Esophagus squamous epithelium (tissue), 4 donors: ENCODE measurements around the gene IL13.

ENCODE experiments used
- CTCF ChIP-seq, 6 experiments: fragments of 450-650 bp in 4 of 6; fragments of 200-600 bp in 2 of 6; sonication (generic) in 2 of 6; IDR thresholded peaks; one replicate each; pipeline ENCODE4 v1.5.1; 2016 to 2019; ENCODE audit warnings: antibody characterized with exemption in 6 of 6, mild to moderate bottlenecking in 4 of 6, moderate library complexity in 4 of 6
- POLR2A ChIP-seq, 4 donors: fragments of 450-650 bp; IDR thresholded peaks; one replicate each; pipeline ENCODE4 v1.6.1; 2017; ENCODE audit warnings: antibody characterized with exemption in 4 of 4, mild to moderate bottlenecking in 4 of 4, moderate library complexity in 3 of 4

GRCh38 chr5:132656774-132657355, 1.1 kb upstream of the IL13 start:
- TF ChIP-seq CTCF (IDR thresholded peaks at IDR 0.05) (no peak), POLR2A (IDR thresholded peaks at IDR 0.05) (no peak)
